HEK293 (cell line): ENCODE results near the gene DOK3.

Source experiments
- CTCF ChIA-PET: fragments of 350-600 bp; formaldehyde crosslinking; extraction: SDS; loops from one replicate; lab custom pipeline; 2021; ENCODE audit warnings: antibody characterized with exemption; lab: Yijun Ruan, JAX
- POLR2A ChIA-PET: fragments of 300-600 bp; formaldehyde crosslinking; extraction: SDS; loops from one replicate; lab custom pipeline; 2020; ENCODE audit warnings: antibody characterized with exemption, inconsistent platforms; lab: Yijun Ruan, JAX
- H3K27ac ChIP-seq: fragments of 200-500 bp; sonication (Bioruptor generic); 2 replicates; pipeline ENCODE4 v1.5.1; 2014; ENCODE audit warnings: low read depth, low read length, control low read depth, inconsistent platforms; ENCODE audit errors: extremely low read depth
- H3K36me3 ChIP-seq, 2 experiments: fragments of 200-500 bp in 1 of 2; sonication (Bioruptor generic) in 1 of 2; 1 replicate in 1 of 2; 2 replicates in 1 of 2; pipeline ENCODE4 v1.5.1; 2014 to 2017; ENCODE audit warnings: inconsistent platforms in 2 of 2, low read length in 2 of 2; ENCODE audit not compliant: control insufficient read depth in 2 of 2, insufficient read depth in 1 of 2
- H3K4me1 ChIP-seq: fragments of 200-500 bp; sonication (Bioruptor generic); 2 replicates; pipeline ENCODE4 v1.5.1; 2014; ENCODE audit warnings: mild to moderate bottlenecking, low read length, inconsistent platforms; ENCODE audit not compliant: control insufficient read depth, insufficient read depth
- H3K4me3 ChIP-seq: 2 replicates; pipeline ENCODE4 v1.5.1; 2011; ENCODE audit warnings: low read depth, mild to moderate bottlenecking, control low read depth, low read length, moderate library complexity
- H3K9me3 ChIP-seq: fragments of 200-500 bp; sonication (Bioruptor generic); 2 replicates; pipeline ENCODE4 v1.5.1; 2014; ENCODE audit warnings: low read depth, low read length, inconsistent platforms; ENCODE audit not compliant: control insufficient read depth, insufficient read depth
- BCL11B ChIP-seq: fragments of 450-650 bp; formaldehyde crosslinking; IDR thresholded peaks from 2 replicates; pipeline ENCODE4 v1.5.1; 2016; ENCODE audit warnings: low read depth, missing biosample characterization, missing genetic modification characterization
- HOXA7 ChIP-seq: sonication (generic); formaldehyde crosslinking; IDR thresholded peaks from 2 replicates; pipeline ENCODE4 v1.8.1; 2022; ENCODE audit warnings: missing genetic modification reagents, borderline replicate concordance
- IKZF3 ChIP-seq: fragments of 450-650 bp; IDR thresholded peaks from 2 replicates; pipeline ENCODE4 v1.5.0; 2018; ENCODE audit warnings: missing biosample characterization, mild to moderate bottlenecking, missing genetic modification characterization, moderate library complexity
- SCRT2 ChIP-seq: fragments of 450-650 bp; formaldehyde crosslinking; IDR thresholded peaks from 2 replicates; pipeline ENCODE4 v1.5.1; 2016; ENCODE audit warnings: missing biosample characterization, missing genetic modification characterization
- SP3 ChIP-seq: fragments of 450-650 bp; formaldehyde crosslinking; IDR thresholded peaks from 2 replicates; pipeline ENCODE4 v1.5.1; 2016; ENCODE audit warnings: missing biosample characterization, missing genetic modification characterization
- YY2 ChIP-seq: fragments of 450-650 bp; formaldehyde crosslinking; IDR thresholded peaks from 2 replicates; pipeline ENCODE4 v1.5.1; 2016; ENCODE audit warnings: missing biosample characterization, missing genetic modification characterization
- ZBTB20 ChIP-seq: fragments of 450-650 bp; formaldehyde crosslinking; IDR thresholded peaks from 2 replicates; pipeline ENCODE4 v1.5.1; 2016; ENCODE audit warnings: missing biosample characterization, missing genetic modification characterization
- ZBTB8A ChIP-seq: fragments of 450-650 bp; formaldehyde crosslinking; IDR thresholded peaks from 2 replicates; pipeline ENCODE4 v1.5.1; 2016; ENCODE audit warnings: missing biosample characterization, missing genetic modification characterization
- ZFP37 ChIP-seq: fragments of 450-650 bp; formaldehyde crosslinking; IDR thresholded peaks from 2 replicates; pipeline ENCODE4 v1.5.1; 2016; ENCODE audit warnings: missing biosample characterization, missing genetic modification characterization
- ZNF114 ChIP-seq: fragments of 450-650 bp; formaldehyde crosslinking; IDR thresholded peaks from 2 replicates; pipeline ENCODE4 v1.5.0; 2017; ENCODE audit warnings: missing biosample characterization, missing genetic modification characterization
- ZNF146 ChIP-seq: fragments of 450-650 bp; formaldehyde crosslinking; IDR thresholded peaks from 2 replicates; pipeline ENCODE4 v1.5.1; 2016; ENCODE audit warnings: missing biosample characterization, missing genetic modification characterization
- ZNF302 ChIP-seq: fragments of 450-650 bp; formaldehyde crosslinking; IDR thresholded peaks from 2 replicates; pipeline ENCODE4 v1.5.1; 2016; ENCODE audit warnings: missing biosample characterization, missing genetic modification characterization, low read depth
- ZNF341 ChIP-seq: fragments of 450-650 bp; formaldehyde crosslinking; IDR thresholded peaks from 2 replicates; pipeline ENCODE4; 2016; ENCODE audit warnings: low read depth, missing biosample characterization, missing genetic modification characterization
- ZNF350 ChIP-seq: fragments of 450-650 bp; formaldehyde crosslinking; IDR thresholded peaks from 2 replicates; pipeline ENCODE4 v1.5.0; 2017; ENCODE audit warnings: missing biosample characterization, mild to moderate bottlenecking, missing genetic modification characterization
- ZNF521 ChIP-seq: fragments of 450-650 bp; formaldehyde crosslinking; IDR thresholded peaks from 2 replicates; pipeline ENCODE4 v1.5.1; 2017; ENCODE audit warnings: missing biosample characterization, mild to moderate bottlenecking, missing genetic modification characterization
- ZNF544 ChIP-seq: fragments of 450-650 bp; formaldehyde crosslinking; IDR thresholded peaks from 2 replicates; pipeline ENCODE4 v1.5.0; 2017; ENCODE audit warnings: missing biosample characterization, missing genetic modification characterization
- ZNF558 ChIP-seq: fragments of 450-650 bp; formaldehyde crosslinking; IDR thresholded peaks from 2 replicates; pipeline ENCODE4 v1.5.1; 2016; ENCODE audit warnings: missing biosample characterization, missing genetic modification characterization
- ZNF571 ChIP-seq: fragments of 450-650 bp; formaldehyde crosslinking; IDR thresholded peaks from 2 replicates; pipeline ENCODE4 v1.5.0; 2017; ENCODE audit warnings: missing biosample characterization, missing genetic modification characterization
- ZNF596 ChIP-seq: fragments of 450-650 bp; IDR thresholded peaks from 2 replicates; pipeline ENCODE4 v1.5.0; 2018; ENCODE audit warnings: missing biosample characterization, mild to moderate bottlenecking, missing genetic modification characterization, moderate library complexity
- ZNF660 ChIP-seq: fragments of 450-650 bp; IDR thresholded peaks from 2 replicates; pipeline ENCODE4 v1.5.1; 2018; ENCODE audit warnings: missing biosample characterization, mild to moderate bottlenecking, missing genetic modification characterization
- ZNF670 ChIP-seq: fragments of 450-650 bp; formaldehyde crosslinking; IDR thresholded peaks from 2 replicates; pipeline ENCODE4 v1.5.1; 2016; ENCODE audit warnings: missing biosample characterization, missing genetic modification characterization, low read depth
- ZNF830 ChIP-seq: fragments of 450-650 bp; IDR thresholded peaks from 2 replicates; pipeline ENCODE4 v1.5.0; 2018; ENCODE audit warnings: missing biosample characterization, missing genetic modification characterization, low read depth, mild to moderate bottlenecking, moderate library complexity
- ZNF837 ChIP-seq: fragments of 450-650 bp; formaldehyde crosslinking; IDR thresholded peaks from 2 replicates; pipeline ENCODE4 v1.5.1; 2016; ENCODE audit warnings: missing biosample characterization, missing genetic modification characterization
- ZSCAN23 ChIP-seq: fragments of 450-650 bp; formaldehyde crosslinking; IDR thresholded peaks from 2 replicates; pipeline ENCODE4 v1.5.1; 2016; ENCODE audit warnings: missing biosample characterization, missing genetic modification characterization
- TF ChIP-seq, protein P1 (sequence below): IDR thresholded peaks from 2 replicates; pipeline ENCODE4 v1.6.1; 2011; ENCODE audit warnings: mild to moderate bottlenecking, low read depth, low read length, borderline replicate concordance
- TF ChIP-seq, protein P2 (sequence below): fragments of 450-650 bp; formaldehyde crosslinking; conservative IDR thresholded peaks from 2 replicates; pipeline ENCODE4 v1.5.1; 2016; ENCODE audit warnings: low read depth, missing biosample characterization, missing genetic modification characterization
- TF ChIP-seq, protein P3 (sequence below): fragments of 450-650 bp; formaldehyde crosslinking; IDR thresholded peaks from 2 replicates; pipeline ENCODE4 v1.5.1; 2016; ENCODE audit warnings: missing biosample characterization, missing genetic modification characterization

Gene DOK3

DNA sequence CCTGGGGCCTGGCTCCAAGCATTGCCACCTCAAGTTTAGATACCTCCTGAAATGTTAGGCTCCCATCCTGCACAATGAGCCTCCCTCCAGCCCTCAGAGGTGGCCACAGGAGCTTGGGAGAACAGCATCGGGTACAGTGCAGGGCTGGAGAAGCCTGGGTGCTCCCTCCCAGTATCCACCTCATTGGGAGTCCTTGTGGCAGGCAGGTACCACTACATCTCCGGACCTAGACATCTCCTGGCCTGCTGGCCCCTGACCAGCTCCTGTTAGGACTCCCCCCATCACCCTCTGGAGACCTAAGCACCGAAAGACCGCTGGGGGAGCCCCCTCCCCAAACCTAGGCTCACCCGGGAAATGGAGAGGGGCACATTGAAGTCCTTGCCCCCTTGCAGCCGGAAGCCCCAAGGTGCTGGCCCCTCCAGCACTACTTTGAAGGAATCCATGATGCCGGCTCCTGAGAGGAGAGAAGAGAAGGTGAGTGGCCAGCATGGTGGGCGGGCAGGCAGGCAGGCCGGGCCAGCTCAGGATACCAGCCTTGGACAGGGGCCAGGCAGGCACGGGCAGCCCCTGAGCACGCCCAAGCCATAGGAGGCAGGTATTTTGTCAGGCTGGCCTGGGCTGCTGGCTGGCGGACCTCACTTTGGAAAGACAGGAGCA lies 13.4 kb downstream of the DOK3 start (continued):
- TF ChIP-seq, protein P1, sequence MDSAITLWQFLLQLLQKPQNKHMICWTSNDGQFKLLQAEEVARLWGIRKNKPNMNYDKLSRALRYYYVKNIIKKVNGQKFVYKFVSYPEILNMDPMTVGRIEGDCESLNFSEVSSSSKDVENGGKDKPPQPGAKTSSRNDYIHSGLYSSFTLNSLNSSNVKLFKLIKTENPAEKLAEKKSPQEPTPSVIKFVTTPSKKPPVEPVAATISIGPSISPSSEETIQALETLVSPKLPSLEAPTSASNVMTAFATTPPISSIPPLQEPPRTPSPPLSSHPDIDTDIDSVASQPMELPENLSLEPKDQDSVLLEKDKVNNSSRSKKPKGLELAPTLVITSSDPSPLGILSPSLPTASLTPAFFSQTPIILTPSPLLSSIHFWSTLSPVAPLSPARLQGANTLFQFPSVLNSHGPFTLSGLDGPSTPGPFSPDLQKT = no peak
- no peak for TF ChIP-seq ZNF544 (tag by site-specific recombination)
- TF ChIP-seq ZFP37 (tag by site-specific recombination) = no peak
- TF ChIP-seq ZNF596 (tag by site-specific recombination) = no peak

DNA sequence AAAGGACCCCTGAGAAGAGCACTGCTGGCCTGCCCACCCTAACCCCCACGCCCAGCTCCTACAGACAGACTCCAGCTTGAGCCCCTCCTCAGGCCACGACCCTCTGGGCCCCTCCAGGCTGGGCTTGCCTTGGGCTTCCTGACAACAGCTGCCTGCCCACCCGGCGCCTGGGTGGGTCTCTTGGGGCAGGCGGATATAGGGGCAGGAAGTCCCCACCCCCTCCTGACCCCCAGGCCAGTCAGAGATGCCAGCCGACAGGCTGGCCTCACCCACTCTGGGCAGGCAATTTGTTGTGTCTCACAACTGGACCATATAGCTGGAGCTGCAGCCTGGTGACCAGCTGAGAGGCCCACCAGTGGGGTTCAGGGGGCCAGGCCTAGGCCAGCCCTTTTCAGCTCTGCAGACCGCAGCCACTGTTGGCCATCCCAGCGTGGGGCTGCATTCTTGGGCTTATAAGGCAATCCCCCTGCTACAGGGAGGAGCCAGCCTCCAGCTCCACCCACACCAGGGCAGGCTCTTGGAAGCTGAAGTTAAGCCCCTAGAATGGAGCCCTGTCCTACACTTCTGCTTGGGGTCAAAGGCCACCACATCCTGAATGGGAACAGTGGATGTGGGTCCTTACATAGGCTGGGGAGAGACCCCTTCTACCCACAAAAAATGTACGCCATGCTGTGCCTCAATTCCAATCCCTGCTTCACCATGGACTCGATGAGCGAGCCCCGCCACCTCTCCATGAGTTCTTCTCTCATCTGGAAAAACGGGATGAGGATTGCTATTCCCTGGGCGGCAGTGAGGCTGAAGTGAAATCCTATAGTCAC lies 14.2 kb downstream of the DOK3 start:
- POLR2A ChIA-PET = interaction anchor here (0.6 to 7.0 kb wide), 16 partner anchors 10 to 709 kb away, joined by 3 to 106 read pairs (median 6); partner anchors contain the start of genes DBN1, DDX41, DOK3 and GRK6
- Histone ChIP-seq H3K4me3 (peak overlapping the region; percentile 67), H3K27ac (peak overlapping the region; percentile 98)
- TF ChIP-seq SP3 (peak; percentile 43; the same call in 1 of the 2 replicates), SCRT2 (tag by site-specific recombination) (no peak), ZNF302 (no peak), HOXA7 (CRISPR knock-in tag) (no peak), ZSCAN23 (tag by site-specific recombination) (no peak), ZNF146 (tag by site-specific recombination) (no peak), ZNF837 (no peak), ZNF350 (tag by site-specific recombination) (no peak), IKZF3 (tag by site-specific recombination) (peak; percentile 77; the same call in 1 of the 2 replicates), ZNF830 (tag by site-specific recombination) (no peak), ZNF571 (tag by site-specific recombination) (no peak), BCL11B (tag by site-specific recombination) (peak; percentile 12; the same call in 1 of the 2 replicates), ZNF341 (tag by site-specific recombination) (no peak), ZNF521 (tag by site-specific recombination) (no peak), YY2 (tag by site-specific recombination) (no peak), ZNF670 (tag by site-specific recombination) (no peak), ZBTB8A (tag by site-specific recombination) (0 out of 2 replicates have a peak, but pooled peaks have one; percentile 35), ZBTB20 (tag by site-specific recombination) (no peak), ZNF558 (tag by site-specific recombination) (no peak), ZNF114 (tag by site-specific recombination) (no peak), ZNF660 (no peak)
- TF ChIP-seq, protein P2, sequence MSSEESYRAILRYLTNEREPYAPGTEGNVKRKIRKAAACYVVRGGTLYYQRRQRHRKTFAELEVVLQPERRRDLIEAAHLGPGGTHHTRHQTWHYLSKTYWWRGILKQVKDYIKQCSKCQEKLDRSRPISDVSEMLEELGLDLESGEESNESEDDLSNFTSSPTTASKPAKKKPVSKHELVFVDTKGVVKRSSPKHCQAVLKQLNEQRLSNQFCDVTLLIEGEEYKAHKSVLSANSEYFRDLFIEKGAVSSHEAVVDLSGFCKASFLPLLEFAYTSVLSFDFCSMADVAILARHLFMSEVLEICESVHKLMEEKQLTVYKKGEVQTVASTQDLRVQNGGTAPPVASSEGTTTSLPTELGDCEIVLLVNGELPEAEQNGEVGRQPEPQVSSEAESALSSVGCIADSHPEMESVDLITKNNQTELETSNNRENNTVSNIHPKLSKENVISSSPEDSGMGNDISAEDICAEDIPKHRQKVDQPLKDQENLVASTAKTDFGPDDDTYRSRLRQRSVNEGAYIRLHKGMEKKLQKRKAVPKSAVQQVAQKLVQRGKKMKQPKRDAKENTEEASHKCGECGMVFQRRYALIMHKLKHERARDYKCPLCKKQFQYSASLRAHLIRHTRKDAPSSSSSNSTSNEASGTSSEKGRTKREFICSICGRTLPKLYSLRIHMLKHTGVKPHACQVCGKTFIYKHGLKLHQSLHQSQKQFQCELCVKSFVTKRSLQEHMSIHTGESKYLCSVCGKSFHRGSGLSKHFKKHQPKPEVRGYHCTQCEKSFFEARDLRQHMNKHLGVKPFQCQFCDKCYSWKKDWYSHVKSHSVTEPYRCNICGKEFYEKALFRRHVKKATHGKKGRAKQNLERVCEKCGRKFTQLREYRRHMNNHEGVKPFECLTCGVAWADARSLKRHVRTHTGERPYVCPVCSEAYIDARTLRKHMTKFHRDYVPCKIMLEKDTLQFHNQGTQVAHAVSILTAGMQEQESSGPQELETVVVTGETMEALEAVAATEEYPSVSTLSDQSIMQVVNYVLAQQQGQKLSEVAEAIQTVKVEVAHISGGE (tag by site-specific recombination) = no peak
- TF ChIP-seq, protein P3, sequence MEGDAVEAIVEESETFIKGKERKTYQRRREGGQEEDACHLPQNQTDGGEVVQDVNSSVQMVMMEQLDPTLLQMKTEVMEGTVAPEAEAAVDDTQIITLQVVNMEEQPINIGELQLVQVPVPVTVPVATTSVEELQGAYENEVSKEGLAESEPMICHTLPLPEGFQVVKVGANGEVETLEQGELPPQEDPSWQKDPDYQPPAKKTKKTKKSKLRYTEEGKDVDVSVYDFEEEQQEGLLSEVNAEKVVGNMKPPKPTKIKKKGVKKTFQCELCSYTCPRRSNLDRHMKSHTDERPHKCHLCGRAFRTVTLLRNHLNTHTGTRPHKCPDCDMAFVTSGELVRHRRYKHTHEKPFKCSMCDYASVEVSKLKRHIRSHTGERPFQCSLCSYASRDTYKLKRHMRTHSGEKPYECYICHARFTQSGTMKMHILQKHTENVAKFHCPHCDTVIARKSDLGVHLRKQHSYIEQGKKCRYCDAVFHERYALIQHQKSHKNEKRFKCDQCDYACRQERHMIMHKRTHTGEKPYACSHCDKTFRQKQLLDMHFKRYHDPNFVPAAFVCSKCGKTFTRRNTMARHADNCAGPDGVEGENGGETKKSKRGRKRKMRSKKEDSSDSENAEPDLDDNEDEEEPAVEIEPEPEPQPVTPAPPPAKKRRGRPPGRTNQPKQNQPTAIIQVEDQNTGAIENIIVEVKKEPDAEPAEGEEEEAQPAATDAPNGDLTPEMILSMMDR = no peak

More for the DNA sequence above, 14.2 kb downstream of the DOK3 start:
- Histone ChIP-seq H3K4me1 (peaks cover 20% of the 10 kb centered on the region), H3K36me3 (peaks cover 2 to 40% of the 10 kb centered on the region in 2 experiments; a peak in 2 of 3 replicates), H3K9me3 (no peaks in the 10 kb centered on the region)
- CTCF ChIA-PET = interaction anchor here (0.5 to 4.0 kb wide), 13 partner anchors 9 to 196 kb away, joined by 3 to 23 read pairs (median 3); partner anchors contain the start of genes F12, PRELID1 and RAB24
